ENCODE data around the gene ARL2. TPM values are rescaled to one million over a fixed set of nuclear protein-coding genes. Genes with fewer than 3 reads are reported as not detected.

Gene ARL2
- total RNA-seq, 4 donors from 2014 or later = 95.1 to 199 (median 160) TPM

DNA sequence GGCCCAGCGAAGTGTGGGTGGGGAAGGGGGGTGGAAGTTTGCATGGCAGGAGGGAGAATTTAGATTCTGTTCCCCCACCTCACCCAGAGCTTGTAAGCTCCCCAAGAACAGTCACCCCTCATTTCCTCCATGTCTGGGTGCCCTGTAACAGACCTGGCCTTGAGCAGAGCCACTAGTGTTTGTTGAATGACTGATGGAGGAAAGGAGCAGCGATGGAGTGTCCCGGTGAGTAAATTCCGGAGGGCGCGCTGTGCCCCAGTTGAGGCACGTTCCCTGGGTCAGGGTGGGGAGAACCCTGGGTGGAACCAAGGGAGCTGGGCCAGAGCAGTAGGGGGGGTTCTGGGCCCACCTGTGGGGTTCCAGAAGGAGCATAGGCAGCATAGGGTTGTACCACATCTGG, 43.6 kb downstream of the ARL2 start:
- ATAC-seq (ENCODE audit: low FRiP score) (no peak), DNase-seq (ENCODE audit: low spot score) (no peak)
- TF ChIP-seq, protein P1, sequence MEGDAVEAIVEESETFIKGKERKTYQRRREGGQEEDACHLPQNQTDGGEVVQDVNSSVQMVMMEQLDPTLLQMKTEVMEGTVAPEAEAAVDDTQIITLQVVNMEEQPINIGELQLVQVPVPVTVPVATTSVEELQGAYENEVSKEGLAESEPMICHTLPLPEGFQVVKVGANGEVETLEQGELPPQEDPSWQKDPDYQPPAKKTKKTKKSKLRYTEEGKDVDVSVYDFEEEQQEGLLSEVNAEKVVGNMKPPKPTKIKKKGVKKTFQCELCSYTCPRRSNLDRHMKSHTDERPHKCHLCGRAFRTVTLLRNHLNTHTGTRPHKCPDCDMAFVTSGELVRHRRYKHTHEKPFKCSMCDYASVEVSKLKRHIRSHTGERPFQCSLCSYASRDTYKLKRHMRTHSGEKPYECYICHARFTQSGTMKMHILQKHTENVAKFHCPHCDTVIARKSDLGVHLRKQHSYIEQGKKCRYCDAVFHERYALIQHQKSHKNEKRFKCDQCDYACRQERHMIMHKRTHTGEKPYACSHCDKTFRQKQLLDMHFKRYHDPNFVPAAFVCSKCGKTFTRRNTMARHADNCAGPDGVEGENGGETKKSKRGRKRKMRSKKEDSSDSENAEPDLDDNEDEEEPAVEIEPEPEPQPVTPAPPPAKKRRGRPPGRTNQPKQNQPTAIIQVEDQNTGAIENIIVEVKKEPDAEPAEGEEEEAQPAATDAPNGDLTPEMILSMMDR (IDR thresholded peaks at IDR 0.05) = no peak

DNA sequence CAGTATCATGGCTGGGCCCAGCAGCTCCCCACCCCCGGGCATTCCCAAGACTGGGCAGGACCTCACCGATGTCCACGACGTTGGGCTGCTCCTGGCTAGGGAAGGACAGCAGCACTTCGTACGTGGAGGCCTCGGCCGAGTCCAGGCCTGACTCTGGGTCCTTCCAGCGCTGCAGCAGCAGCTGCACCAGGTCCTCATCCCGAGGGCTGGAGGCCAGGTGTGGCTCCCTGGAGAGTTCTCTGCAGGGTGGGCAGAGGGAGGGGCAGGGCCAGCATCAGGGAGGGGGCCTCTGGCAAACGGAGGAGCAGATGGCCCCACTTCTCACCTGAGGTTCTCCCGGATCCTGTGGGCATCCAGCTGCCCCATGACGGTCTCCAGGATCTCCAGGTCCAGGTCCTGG, 44.1 kb downstream of the ARL2 start:
- ATAC-seq (ENCODE audit: low FRiP score) (no peak), DNase-seq (ENCODE audit: low spot score) (no peak)
- TF ChIP-seq, protein P1 (IDR thresholded peaks at IDR 0.05) = no peak

DNA sequence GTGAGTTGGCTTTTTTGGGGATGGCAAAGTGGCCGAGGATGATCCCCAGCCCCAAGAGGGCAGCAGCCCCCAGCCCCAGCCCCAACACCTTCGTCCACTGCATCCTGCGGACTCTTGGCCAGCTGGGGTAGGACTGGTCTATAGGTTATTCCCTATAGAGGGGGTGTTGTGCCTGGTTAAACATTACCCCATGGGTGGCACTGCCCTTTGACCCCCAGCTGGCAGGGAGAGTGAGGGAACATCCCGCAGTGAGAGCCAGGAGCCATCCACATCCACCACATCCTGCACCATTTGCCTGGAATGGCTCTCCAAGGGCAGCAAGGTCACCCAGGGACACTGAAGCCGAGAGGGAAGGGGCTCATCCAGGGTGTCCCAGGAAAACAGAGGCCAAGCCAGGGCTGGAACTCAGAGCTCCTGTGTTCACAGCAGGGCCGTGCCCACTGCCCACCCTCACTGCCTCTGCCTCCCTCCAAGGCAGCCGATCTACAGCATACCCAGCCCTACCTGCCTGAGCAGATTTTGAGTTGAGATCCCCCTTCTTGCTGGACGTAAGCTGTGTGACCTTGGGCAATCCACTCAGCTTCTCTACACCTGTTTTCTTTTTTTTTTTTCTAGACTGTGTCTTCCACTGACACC, 44.6 kb downstream of the ARL2 start, which contains the start of gene NAALADL1:
Gene NAALADL1 (minus strand): TSS at position 135 of the 636 bp plus-strand sequence. CDS start 32 bp downstream, at position 103.
- ATAC-seq (ENCODE audit: low FRiP score) = no peak
- DNase-seq (ENCODE audit: low spot score) = no peak
- TF ChIP-seq, protein P1 (IDR thresholded peaks at IDR 0.05) = no peak

DNA sequence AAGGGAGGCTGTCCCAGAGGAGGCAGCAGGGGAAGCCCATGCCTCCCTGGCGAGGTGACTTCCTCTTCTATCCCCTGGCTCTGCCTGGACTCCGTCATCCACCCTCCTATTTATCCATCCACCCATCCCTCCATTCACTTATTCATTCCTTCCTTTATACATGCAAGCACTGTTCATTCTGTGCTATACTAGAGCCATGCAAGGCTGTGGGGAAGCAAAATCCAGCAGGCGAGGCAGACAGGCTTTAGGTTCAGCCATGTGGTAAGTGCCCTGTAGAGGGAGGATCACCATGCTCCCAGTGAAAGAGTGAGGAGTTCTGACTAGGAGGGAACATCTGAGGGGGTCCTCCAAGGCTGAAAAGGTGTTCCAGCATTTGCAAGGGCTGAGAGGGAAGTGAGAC, 45.6 kb downstream of the ARL2 start:
- DNase-seq (ENCODE audit: low spot score) (no peak), ATAC-seq (ENCODE audit: low FRiP score) (no peak)
- TF ChIP-seq, protein P1 (IDR thresholded peaks at IDR 0.05) = no peak

DNA sequence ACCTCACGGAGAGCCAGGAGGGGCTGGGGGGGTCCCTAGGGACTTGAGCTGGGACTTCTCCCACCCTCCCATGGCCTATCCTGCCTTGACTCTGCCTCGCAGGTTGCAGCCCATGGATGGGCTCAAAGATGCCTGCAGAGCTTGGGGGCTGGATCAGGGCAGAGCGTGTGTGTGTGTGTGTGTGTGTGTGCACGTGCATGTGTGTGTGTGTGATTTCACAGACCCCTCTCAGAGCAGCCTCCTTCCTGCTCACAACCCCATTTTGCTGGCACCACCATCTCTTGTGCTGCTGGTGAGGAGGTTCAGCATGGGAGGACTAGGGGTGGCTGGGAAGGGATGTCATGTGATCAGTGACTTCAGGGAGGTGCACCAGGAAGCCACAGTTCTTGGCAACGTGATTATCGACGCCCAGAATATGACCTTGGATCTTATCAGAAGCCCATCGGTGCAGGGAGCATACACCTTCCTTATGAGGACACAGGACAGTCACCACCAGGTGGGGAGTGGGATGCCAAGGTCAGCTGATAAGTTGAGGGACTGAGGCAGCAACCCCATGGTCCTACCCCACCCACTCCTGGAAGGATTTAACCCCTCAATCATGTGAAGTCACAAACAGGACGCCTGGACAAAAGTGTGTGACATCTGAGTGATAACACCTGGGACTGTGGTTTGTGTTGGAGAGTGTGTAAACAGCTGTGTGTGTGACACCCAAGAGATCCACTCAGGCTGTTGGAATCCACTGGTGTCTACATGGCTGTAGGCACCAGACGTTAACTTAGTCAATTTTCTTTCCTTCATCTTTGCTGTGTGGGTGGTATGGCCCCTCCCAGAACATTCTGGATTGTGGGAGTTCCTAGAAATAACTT, 46.2 kb downstream of the ARL2 start:
- TF ChIP-seq, protein P1 (IDR thresholded peaks at IDR 0.05) = no peak
- no peak for ATAC-seq (ENCODE audit: low FRiP score)
- DNase-seq (ENCODE audit: low spot score) = no peak

DNA sequence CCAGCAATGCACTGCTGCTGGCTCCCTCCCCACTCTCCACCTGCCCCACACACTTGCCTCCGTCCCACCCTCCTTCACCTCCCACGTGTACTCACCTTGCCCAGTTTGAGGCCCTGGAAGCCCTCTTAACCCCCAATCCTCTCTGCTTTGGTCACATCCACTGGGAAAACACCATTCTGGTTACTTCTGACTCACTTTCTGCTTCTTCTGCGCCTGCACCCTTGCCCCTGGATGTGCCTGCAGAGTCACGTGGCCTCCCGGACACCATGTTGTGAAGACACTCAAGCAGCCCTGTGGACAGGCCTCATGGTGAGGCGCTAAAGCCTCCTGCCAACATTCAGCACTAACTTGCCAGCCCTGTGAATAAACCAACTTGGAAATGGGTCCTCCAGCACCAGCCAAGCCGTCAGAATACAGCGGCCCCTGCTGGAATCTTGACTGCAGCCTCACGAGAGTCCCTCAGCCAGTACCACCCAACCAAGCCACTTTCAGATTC, 47.0 kb downstream of the ARL2 start:
- TF ChIP-seq, protein P1 (IDR thresholded peaks at IDR 0.05) = no peak
- ATAC-seq (ENCODE audit: low FRiP score) = no peak
- no peak for DNase-seq (ENCODE audit: low spot score)

Measured in omental fat pad (tissue), 4 donors.